GM19455 (cell line): ENCODE measurements around the gene DENND1A.

Experiments used
- ATAC-seq: cut with Tn5 transposase; IDR thresholded peaks from one replicate; pipeline ENCODE4 v1.9.1; 2021; ENCODE audit not compliant: unreplicated experiment

The DENND1A gene

GRCh38 chr9:123478160-123478559, 451.8 kb downstream of the DENND1A start:
- no peak for ATAC-seq

GRCh38 chr9:123475407-123475806, 454.5 kb downstream of the DENND1A start:
- ATAC-seq: no peak

DNA sequence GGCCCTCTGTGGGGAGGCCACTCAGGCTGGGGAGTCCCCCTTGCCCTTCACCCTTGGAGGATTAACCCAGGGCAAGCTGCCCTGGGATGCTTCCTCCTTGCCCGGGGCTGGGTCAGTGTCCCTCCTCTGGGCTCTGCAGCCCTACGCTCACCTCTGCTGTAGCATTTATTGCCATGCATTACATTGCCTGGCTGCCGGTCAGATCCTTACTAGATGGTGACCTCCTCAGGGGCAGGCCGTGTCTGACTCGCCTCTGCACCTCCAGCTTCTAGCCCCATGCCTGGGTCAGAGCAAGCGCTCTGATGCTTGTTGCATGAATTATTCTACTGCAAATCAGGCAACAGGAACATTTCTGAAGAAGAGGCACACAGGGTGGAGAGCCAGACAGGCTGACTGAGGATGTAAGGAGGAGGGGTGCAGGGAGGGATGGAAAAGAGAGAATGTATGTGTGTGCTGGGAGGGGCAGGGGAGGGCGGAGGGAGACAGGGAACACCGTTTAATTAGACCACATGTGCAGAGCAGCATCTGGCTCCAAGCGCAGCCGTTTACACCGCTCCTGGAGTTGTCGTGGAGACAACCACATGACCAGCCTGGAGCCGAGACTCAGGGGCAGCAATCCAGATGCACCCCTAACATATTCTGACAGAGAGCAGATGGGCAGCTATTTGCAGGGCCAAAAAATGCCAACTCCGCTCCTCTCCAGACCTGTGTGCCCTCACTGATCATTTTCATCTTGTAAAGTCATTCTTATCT, 456.9 kb downstream of the DENND1A start:
- ATAC-seq: no peak

GRCh38 chr9:123471843-123472570, 457.9 kb downstream of the DENND1A start:
- ATAC-seq: no peak

DNA sequence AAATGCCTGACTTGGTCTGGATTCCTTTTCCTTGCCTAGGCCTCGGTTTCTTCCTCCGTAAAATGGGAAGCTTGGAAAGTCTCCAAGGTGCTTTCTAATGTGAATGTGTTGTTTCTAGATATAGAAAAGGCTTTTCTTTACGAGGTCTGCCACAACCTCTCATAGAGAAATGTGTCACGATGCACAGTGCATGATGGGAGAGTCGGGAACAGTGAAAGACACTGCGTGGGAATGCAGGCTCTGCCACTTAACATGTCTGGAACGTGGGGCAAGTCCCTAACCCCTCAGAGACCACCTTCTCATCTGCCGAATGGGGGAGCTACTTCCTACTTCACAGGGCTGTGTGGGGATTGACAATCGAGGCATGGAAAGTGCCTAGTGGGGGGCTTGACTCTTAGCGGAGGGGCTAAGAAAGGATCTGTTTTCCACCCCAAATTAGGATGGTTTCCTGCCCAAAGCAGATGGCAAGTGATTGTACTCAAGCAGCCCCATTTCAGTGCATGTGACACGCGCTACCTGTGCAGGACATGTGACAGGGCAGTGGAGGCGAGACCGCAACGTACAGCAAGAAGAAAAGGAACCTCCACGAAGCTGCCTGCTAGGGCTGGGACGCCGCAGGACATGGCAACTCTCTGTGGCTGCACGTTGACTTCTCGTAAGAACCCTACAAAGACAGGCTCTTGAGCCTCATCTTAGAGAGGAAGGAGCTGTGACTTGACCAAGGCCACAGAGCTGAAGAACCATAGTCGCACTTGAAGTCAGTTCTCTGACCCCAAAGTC, 458.7 kb downstream of the DENND1A start:
- ATAC-seq: no peak

GRCh38 chr9:123470121-123470782, 459.7 kb downstream of the DENND1A start:
- no peak for ATAC-seq

DNA sequence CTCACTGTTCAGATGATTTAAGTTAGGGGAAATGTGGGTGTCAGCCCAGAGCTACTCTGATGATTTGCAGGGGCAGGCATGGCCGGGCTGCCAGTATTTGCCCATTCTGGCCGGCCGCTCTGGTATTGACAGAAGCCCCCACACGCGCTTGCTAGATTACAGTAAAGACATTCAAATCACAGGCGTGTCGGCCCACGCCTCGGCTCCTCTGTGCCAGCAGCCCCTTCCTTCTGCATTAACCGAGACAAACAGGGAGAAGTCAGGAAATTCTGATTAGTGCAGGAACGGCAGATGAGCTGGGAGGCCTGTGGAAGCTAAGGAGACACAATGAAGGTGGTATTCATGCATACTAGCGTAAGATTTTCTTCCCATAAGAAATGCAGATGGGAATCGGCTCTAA, 460.6 kb downstream of the DENND1A start:
- ATAC-seq: no peak

DNA sequence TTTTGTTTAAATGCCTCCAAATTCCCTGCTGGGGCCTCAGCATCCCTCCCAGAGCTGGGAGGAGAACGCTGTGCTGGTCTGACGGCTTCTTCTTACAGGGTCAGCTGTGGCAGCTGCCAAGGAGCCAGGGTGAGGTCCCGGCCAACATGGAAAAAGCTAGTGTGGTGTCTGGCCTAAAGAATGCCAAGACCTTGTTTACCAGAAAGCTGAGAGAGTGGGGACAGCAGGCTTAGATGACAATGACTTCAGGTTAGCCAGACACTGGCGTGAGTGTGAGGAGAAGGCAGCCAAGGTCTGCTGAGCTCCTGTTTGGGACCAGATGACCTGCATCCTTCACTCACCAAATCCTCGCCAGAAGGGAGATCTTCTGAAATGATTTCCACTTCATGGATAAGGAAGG, 461.4 kb downstream of the DENND1A start:
- ATAC-seq: no peak

DNA sequence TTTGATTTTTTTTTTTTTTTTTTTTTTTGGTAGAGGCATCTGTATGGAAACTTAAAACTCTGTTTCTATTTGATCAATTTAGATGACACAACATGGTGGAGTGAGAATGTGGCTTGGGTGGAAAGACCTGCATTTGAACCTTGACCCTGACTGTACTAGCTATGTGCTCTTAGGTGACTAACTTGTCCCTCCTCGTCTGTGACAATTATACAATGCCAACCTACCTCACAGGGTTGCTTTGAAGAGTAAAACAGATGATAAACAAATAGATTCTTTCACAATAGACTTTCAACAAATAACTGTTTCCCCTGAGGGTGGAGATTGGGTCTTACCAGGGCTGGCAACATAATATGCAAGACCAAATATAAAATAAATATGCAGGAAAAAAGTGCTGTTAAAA, 464.6 kb downstream of the DENND1A start:
- no peak for ATAC-seq

DNA sequence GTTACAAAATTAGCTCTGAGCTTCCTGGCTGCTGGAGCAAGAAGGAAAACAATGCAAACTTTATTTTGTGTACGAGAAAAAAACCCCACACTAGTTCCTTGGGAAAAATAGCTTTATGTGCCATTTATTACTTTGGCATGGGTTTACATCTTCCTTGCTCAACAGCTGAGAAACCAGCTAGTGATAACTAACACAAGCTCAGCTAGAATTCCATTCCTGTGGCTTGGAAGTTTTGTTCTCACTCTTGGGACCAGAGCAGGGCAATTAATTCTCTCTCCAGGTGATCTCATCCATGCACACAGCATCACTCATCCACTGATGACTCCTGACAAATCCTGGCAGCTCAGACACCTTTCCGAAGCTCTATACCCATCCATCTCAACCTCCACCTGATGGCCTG, 469.8 kb downstream of the DENND1A start:
- ATAC-seq: no peak

DNA sequence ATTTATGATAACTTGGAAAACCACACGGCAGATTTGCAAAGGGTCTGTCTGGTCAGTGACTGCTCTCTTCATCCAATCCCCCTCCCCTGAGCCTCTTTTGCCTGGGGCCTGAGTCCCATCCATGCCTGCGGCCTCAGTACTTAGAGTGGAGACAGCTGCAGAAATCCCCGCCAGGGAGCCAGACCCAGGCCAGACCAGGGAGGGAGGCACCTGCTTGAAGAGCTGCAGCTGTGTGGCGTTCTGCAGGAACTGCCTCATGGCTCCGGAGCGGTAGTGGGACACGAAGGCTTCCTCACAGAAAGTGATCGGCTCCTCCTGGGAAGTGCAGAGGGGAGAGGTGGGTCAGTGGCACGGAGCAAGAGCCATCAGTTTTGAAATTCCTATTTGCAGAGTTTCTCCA, 472.3 kb downstream of the DENND1A start:
- ATAC-seq: no peak

GRCh38 chr9:123456011-123456410, 473.9 kb downstream of the DENND1A start:
- no peak for ATAC-seq

GRCh38 chr9:123455187-123455586, 474.7 kb downstream of the DENND1A start:
- no peak for ATAC-seq

DNA sequence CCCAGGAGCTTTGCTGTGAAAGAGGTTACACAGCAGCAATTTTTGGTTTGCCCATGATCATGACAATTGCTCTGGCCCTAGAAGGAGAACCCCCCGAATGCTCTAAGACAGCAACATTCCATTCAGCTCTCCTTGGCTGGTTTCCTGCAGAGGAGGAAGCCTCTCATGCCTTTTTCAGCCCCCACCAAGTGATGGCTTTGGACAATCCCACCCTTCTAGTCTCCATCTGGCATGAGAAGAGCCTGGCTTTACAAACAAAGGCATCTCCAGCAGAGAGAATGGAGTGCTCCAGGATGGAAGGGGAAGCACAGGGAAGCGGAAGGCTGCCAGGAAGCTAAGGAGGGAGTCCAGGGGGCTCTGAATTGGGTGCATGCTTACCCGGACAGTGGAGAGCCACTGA, 475.6 kb downstream of the DENND1A start:
- ATAC-seq: no peak

DNA sequence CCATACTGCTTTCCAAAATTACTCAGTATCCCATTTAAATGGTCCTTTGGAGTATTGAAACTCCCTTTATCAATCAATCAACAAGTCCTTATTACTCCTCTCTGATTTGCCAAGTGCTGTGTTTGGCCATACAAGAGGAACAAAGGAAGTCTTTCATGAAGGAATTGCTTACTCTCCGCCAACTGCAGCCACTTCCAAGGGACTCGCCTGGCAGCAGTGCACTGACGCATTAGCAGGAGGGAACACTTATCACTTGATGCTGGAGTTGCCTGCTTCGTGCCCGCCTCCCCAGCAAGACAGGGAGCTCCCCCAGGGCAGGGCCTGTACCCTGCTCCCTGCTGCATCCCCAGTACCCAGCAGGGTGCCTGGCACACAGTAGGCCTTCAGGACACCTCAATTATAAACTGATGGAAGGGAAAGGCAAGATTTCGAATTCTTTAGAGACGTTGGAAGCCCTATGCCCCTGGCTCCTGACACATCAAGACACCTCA, 476.1 kb downstream of the DENND1A start:
- no peak for ATAC-seq

DNA sequence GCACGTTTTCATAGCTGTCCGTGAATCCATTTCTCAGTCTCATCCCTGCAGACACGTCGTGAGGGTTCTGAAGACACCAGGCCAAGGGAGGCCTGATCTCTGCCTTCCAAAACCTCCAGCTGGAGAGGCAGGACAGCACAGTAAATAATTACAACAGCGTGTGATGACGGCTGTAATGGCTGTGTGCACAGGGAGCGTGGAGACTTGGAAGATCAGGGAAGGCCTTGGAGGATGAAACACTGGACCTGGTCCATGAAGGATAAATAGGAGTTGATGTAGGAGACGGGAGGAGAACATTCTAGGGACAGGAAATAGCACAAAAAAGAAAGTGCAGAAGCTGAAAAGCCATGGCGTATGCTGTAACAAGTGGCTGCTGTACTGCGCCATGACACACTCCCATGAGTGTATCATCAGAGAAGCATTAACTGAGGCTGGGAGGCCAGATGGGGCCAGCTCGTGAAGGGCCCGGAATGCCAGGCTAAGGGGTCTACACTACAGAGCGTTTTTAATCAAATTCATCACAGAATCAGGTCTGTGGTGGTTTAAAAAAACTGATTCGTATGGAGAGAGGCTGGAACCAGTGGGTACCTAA, 476.8 kb downstream of the DENND1A start:
- ATAC-seq: no peak

DNA sequence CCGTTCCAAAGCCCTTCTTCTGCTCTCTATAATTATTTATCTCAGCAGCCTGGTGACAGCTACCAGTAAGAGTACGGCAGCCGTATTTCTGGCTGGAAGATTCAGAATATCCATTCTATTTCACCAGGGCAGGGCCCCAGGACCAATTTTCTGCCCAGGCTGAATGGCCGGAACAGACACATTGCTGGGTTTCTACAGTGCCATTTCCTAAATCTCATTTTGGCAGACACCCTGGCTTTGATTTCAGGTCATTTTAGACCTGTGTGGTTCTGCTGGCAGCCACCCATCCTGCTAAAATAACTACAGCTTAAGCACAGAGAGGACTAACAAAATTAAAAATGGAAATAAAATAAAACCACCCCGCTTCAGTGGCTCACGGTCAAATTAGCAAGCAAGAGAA, 478.9 kb downstream of the DENND1A start:
- no peak for ATAC-seq

GRCh38 chr9:123450098-123450770, 479.7 kb downstream of the DENND1A start:
- ATAC-seq: no peak

DNA sequence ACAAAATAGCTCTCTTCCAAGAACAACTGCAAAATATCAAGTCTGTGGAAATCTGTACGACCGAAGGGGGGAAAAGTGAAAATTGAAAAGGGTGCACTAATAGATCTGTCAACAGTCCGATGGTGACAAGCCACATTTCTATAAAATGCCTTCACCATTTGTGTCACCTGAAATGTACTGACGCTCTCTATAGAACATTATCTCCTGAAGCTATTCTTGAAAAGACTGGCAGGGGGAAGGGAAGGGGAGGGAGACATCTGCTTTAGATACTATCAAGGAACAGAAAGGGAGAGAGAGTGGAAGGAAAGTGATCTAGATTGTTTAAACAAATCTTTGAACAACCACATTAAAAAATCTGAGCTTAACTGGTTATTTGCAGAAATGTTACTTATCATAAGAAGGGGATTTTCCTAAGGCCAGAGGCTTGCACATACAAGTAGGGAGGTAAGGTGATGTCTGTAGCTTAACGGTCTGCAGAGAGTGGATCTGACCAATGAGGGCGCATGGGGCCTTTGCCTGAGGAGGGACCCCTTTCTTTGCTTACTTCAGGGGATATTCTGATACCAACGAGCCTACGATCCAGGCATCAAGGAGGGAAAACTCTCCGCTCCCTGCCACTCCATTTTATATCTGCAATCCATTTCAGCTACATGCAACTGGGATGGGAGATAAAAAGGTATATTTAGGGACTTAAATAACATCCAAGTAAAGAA, 481.8 kb downstream of the DENND1A start:
- no peak for ATAC-seq
